ENCODE data around the gene CRIP3.

GRCh38 chr6:43308101-43308989 is at the start of gene CRIP3:
- TF ChIP-seq CTCF (conservative IDR thresholded peaks at IDR 0.05), result peak; percentile 52
- TF ChIP-seq EZH2 (IDR thresholded peaks at IDR 0.05; ENCODE audit: low read depth), result no peak

Data from PC-9 (cell line).